H1 (cell line): ENCODE data around the gene BICD1. TPM values are rescaled to one million over a fixed set of nuclear protein-coding genes. Genes with fewer than 3 reads are reported as not detected.

Source experiments
- CTCF ChIA-PET: fragments of 300-600 bp; sonication (Branson Sonifier 250); formaldehyde crosslinking; loops from one replicate; lab custom pipeline; 2021; ENCODE audit not compliant: partially characterized antibody; lab: Charles Lee
- POLR2A ChIA-PET: fragments of 300-600 bp; sonication (Branson Sonifier 250); formaldehyde crosslinking; loops from one replicate; lab custom pipeline; 2021; ENCODE audit warnings: inconsistent platforms; ENCODE audit not compliant: partially characterized antibody; lab: Charles Lee
- DNase-seq, 2 experiments: peaks; one replicate each; pipeline versions ENCODE4 v3.0.0 to v3.0.0-alpha.2; 2010 to 2022; ENCODE audit warnings: low spot score in 2 of 2, low read depth in 1 of 2, mixed read lengths in 1 of 2
- FAIRE-seq: peaks from 2 replicates; lab custom pipeline; 2011; peaks lifted over from hg19 to GRCh38; lab: Jason Lieb, UNC
- H2AFZ ChIP-seq: 2 replicates; pipeline ENCODE4 v1.8.1; 2012; ENCODE audit warnings: low read length, inconsistent platforms
- H2AK5ac ChIP-seq: 2 replicates; pipeline ENCODE4 v1.6.1; 2013; ENCODE audit warnings: low read depth, low read length
- H2BK120ac ChIP-seq: replicated peaks from 2 replicates; pipeline ENCODE3; 2013; ENCODE audit warnings: low read depth, low read length, inconsistent platforms
- H2BK12ac ChIP-seq: 2 replicates; pipeline ENCODE4 v1.6.1; 2013; ENCODE audit warnings: low read depth, low read length
- H2BK15ac ChIP-seq: 2 replicates; pipeline ENCODE4 v1.6.1; 2013; ENCODE audit warnings: low read length
- H2BK20ac ChIP-seq: 2 replicates; pipeline ENCODE4 v1.6.1; 2013; ENCODE audit warnings: low read length
- H2BK5ac ChIP-seq: 2 replicates; pipeline ENCODE4 v1.6.1; 2013; ENCODE audit warnings: low read depth, low read length
- H3K14ac ChIP-seq: 2 replicates; pipeline ENCODE4 v1.6.1; 2013; ENCODE audit warnings: inconsistent platforms; ENCODE audit not compliant: insufficient read length
- H3K18ac ChIP-seq: 2 replicates; pipeline ENCODE4 v1.6.1; 2013; ENCODE audit warnings: low read length; ENCODE audit errors: extremely low read depth
- H3K23ac ChIP-seq: 2 replicates; pipeline ENCODE4 v1.6.1; 2013; ENCODE audit warnings: inconsistent platforms; ENCODE audit not compliant: insufficient read length
- H3K23me2 ChIP-seq: 2 replicates; pipeline ENCODE4 v1.6.1; 2013; ENCODE audit warnings: low read depth, low read length
- H3K27ac ChIP-seq: 2 replicates; pipeline ENCODE4 v1.6.1; 2011; ENCODE audit warnings: low read depth, low read length, inconsistent platforms
- H3K27me3 ChIP-seq, 4 experiments: replicated peaks in 1 of 4; 1 replicate in 1 of 4; 2 replicates in 3 of 4; pipeline versions ENCODE4 v1.6.1 to v1.8.1; 2011 to 2013; ENCODE audit warnings: low read length in 3 of 4, mild to moderate bottlenecking in 3 of 4, inconsistent platforms in 2 of 4, mixed read lengths in 2 of 4, moderate library complexity in 1 of 4; ENCODE audit not compliant: control insufficient read depth in 3 of 4, insufficient read depth in 3 of 4; ENCODE audit errors: extremely low read depth in 1 of 4
- H3K36me3 ChIP-seq, 4 experiments: 2 replicates each; pipeline versions ENCODE4 v1.6.1 to v1.8.1; 2011 to 2013; ENCODE audit warnings: mild to moderate bottlenecking in 4 of 4, low read length in 3 of 4, moderate library complexity in 2 of 4, control low read depth in 1 of 4, inconsistent platforms in 1 of 4; ENCODE audit not compliant: insufficient read depth in 4 of 4, control insufficient read depth in 2 of 4
- H3K4ac ChIP-seq: replicated peaks from 2 replicates; pipeline ENCODE3; 2013; ENCODE audit warnings: low read length, low read depth, mixed read lengths, inconsistent platforms; ENCODE audit not compliant: insufficient read length
- H3K4me1 ChIP-seq, 4 experiments: replicated peaks in 1 of 4; 1 replicate in 1 of 4; 2 replicates in 3 of 4; pipeline versions ENCODE4 v1.6.1 to v1.8.1; 2011 to 2013; ENCODE audit warnings: low read length in 3 of 4, inconsistent platforms in 2 of 4, mixed read lengths in 1 of 4; ENCODE audit not compliant: insufficient read depth in 4 of 4, control insufficient read depth in 3 of 4
- H3K4me2 ChIP-seq, 2 experiments: 2 replicates each; pipeline versions ENCODE4 v1.6.1 to v1.8.1; 2011 to 2013; ENCODE audit warnings: low read depth in 2 of 2, low read length in 2 of 2, control low read depth in 1 of 2, inconsistent platforms in 1 of 2, mild to moderate bottlenecking in 1 of 2; ENCODE audit not compliant: insufficient read depth in 1 of 2
- H3K4me3 ChIP-seq, 4 experiments: fragments of 200-600, 300-600 bp in 1 of 4; sonication (generic), shearing (Covaris generic), sonication (Bioruptor Twin) in 1 of 4; 2 replicates each; pipeline versions ENCODE4 v1.5.1 to v1.8.1; 2011 to 2016; ENCODE audit warnings: low read length in 4 of 4, low read depth in 3 of 4, control low read depth in 2 of 4, inconsistent platforms in 2 of 4, mild to moderate bottlenecking in 2 of 4, mixed read lengths in 1 of 4, moderate library complexity in 1 of 4; ENCODE audit not compliant: insufficient read depth in 2 of 4; ENCODE audit errors: extremely low read depth in 1 of 4
- H3K56ac ChIP-seq: replicated peaks from 2 replicates; pipeline ENCODE3; 2013; ENCODE audit warnings: low read depth, mild to moderate bottlenecking, mixed read lengths, low read length, inconsistent platforms; ENCODE audit not compliant: insufficient read length
- H3K79me1 ChIP-seq: 2 replicates; pipeline ENCODE4 v1.6.1; 2013; ENCODE audit warnings: low read depth, low read length, control low read depth
- H3K79me2 ChIP-seq, 2 experiments: 2 replicates each; pipeline versions ENCODE4 v1.6.1 to v1.8.1; 2012 to 2013; ENCODE audit warnings: low read length in 2 of 2, mild to moderate bottlenecking in 2 of 2, inconsistent platforms in 1 of 2; ENCODE audit not compliant: insufficient read depth in 2 of 2, control insufficient read depth in 1 of 2
- H3K9ac ChIP-seq, 4 experiments: replicated peaks in 1 of 4; 1 replicate in 1 of 4; 2 replicates in 3 of 4; pipeline versions ENCODE4 v1.6.1 to v1.8.1; 2011 to 2013; ENCODE audit warnings: low read depth in 3 of 4, low read length in 3 of 4, control low read depth in 2 of 4, mild to moderate bottlenecking in 2 of 4, moderate library complexity in 2 of 4, inconsistent platforms in 1 of 4; ENCODE audit errors: extremely low read depth in 1 of 4
- H3K9me3 ChIP-seq, 2 experiments: 2 replicates each; pipeline versions ENCODE4 v1.6.1 to v1.8.1; 2012 to 2013; ENCODE audit warnings: mild to moderate bottlenecking in 2 of 2, moderate library complexity in 2 of 2, control low read depth in 1 of 2, inconsistent platforms in 1 of 2, low read depth in 1 of 2, low read length in 1 of 2, mixed read lengths in 1 of 2; ENCODE audit not compliant: insufficient read depth in 2 of 2
- H4K20me1 ChIP-seq, 2 experiments: replicated peaks in 1 of 2; 2 replicates each; pipeline versions ENCODE3 to v1.8.1; 2011 to 2013; ENCODE audit warnings: inconsistent platforms in 2 of 2, low read length in 2 of 2, mild to moderate bottlenecking in 1 of 2; ENCODE audit not compliant: insufficient read depth in 2 of 2, control insufficient read depth in 1 of 2
- H4K5ac ChIP-seq: 2 replicates; pipeline ENCODE4 v1.6.1; 2013; ENCODE audit warnings: low read length, low read depth, mixed read lengths, inconsistent platforms; ENCODE audit not compliant: insufficient read length
- H4K8ac ChIP-seq: 2 replicates; pipeline ENCODE4 v1.8.0; 2013; ENCODE audit warnings: mild to moderate bottlenecking, moderate library complexity, low read length, inconsistent platforms; ENCODE audit not compliant: insufficient read depth; ENCODE audit errors: extremely low read depth
- H4K91ac ChIP-seq: replicated peaks from 2 replicates; pipeline ENCODE3; 2013; ENCODE audit warnings: low read length, mixed read lengths, inconsistent platforms; ENCODE audit not compliant: insufficient read length
- BRCA1 ChIP-seq: IDR thresholded peaks from 2 replicates; pipeline ENCODE4 v1.6.1; 2012; ENCODE audit warnings: low read depth, low read length, improper control_type of control experiment
- CHD1 ChIP-seq: IDR thresholded peaks from 2 replicates; pipeline ENCODE4 v1.6.1; 2012; ENCODE audit warnings: low read depth, low read length, improper control_type of control experiment
- CHD2 ChIP-seq: IDR thresholded peaks from 2 replicates; pipeline ENCODE4 v1.6.1; 2012; ENCODE audit warnings: low read length, improper control_type of control experiment
- GABPA ChIP-seq: IDR thresholded peaks from 2 replicates; pipeline ENCODE4 v1.6.1; 2011; ENCODE audit warnings: mild to moderate bottlenecking, low read length, moderate library complexity, borderline replicate concordance; ENCODE audit not compliant: insufficient read depth
- NANOG ChIP-seq: IDR thresholded peaks from 2 replicates; pipeline ENCODE4 v1.6.1; 2011; ENCODE audit warnings: low read length, low read depth, mild to moderate bottlenecking, inconsistent platforms; ENCODE audit not compliant: insufficient read depth, poor library complexity, severe bottlenecking
- SIRT6 ChIP-seq: IDR thresholded peaks from one replicate; pipeline ENCODE4 v1.7.1; 2012; ENCODE audit warnings: low read length, inconsistent platforms
- SP1 ChIP-seq: IDR thresholded peaks from 2 replicates; pipeline ENCODE4 v1.6.1; 2011; ENCODE audit warnings: low read depth, low read length
- TCF12 ChIP-seq: IDR thresholded peaks from 2 replicates; pipeline ENCODE4 v1.6.1; 2011; ENCODE audit warnings: low read depth, mild to moderate bottlenecking, low read length
- YY1 ChIP-seq: IDR thresholded peaks from 2 replicates; pipeline ENCODE4 v1.6.1; 2011; ENCODE audit warnings: low read depth, mild to moderate bottlenecking, low read length
- WGBS, 2 experiments: shearing (Covaris generic) in 1 of 2; methylation state at CpG; one replicate each; pipeline versions ENCODE4 v1.1.6 to v1.1.7; 2013 to 2015; ENCODE audit warnings: low lambda C conversion rate in 2 of 2, mixed read lengths in 2 of 2, inconsistent platforms in 1 of 2, low coverage in 1 of 2, missing lambda C conversion rate in 1 of 2; ENCODE audit not compliant: insufficient replicate concordance in 2 of 2, insufficient coverage in 1 of 2, insufficient read length in 1 of 2; ENCODE audit errors: extremely low coverage in 1 of 2, missing lambda C conversion rate in 1 of 2; 5-methylcytosine and 5-hydroxymethylcytosine counted together
- polyA plus RNA-seq, 7 experiments: library from polyadenylated mRNA; depleted of rRNA in 3 of 7; stranded (reverse) in 5 of 7; unstranded in 2 of 7; fragments of >200 nt in 5 of 7; fragments of 200-250 nt in 2 of 7; gene quantifications; 1 replicate in 5 of 7; 2 replicates in 1 of 7; 4 replicates in 1 of 7; pipeline versions ENCODE4 v1.2.1 to v1.2.3, GENCODE V29; 2011 to 2013; ENCODE audit warnings: missing spikeins in 2 of 7, mixed read lengths in 2 of 7
- total RNA-seq: library from RNA; stranded (reverse); fragmentation: NEBNext Ultra II Directional; extraction: Animal tissue kit (Norgen Biotek cat#: 25700); gene quantifications from 2 replicates; pipeline ENCODE4 v1.2.1, GENCODE V29; 2021

Gene BICD1
- total and polyA plus RNA-seq, 2 of the 8 experiments (the other 6 are each of a cell fraction or from before 2014, with no cell fraction given) = 34.1 to 58.4 TPM

DNA sequence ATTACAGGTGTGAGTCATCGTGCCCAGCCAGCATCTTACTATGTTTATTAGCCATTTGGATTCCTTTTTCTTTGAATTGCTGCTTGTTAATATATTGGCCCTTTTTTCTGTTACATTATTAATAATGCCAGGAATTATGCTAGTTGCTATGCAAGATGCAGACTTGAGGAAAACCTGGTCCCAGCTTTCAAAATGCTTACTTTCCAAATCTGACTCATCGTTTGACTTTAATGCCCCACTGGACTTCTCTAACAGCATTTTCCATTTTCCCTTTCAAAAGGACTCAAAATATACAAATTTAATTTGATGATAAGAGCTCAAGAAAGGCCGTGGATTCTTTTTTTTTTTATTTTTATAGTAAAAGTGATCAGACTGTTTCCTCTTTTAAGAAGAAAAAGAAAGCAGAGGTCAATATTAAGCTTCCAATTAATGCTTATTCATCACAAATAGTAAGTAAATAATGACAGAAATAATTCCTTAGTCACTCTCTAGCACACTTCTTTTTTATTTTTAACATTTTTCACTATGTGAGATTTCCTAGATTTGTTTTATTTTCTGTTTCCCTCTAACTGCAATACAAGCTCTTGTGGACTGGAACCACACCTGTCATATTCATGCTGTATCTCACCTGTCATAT, 146.6 kb downstream of the BICD1 start:
- no peak overlapping the region for H2BK5ac ChIP-seq
- H4K91ac ChIP-seq = no peak overlapping the region
- H3K79me2 ChIP-seq = peaks cover 0 to 7% of the 10 kb centered on the region in 2 experiments; a peak in 2 of 4 replicates
- 95% methylated on average over 3 of the region's 3 CpGs; no CpG with 5 or more reads in 1 of the 2 experiments for WGBS, 2 experiments
- H3K9ac ChIP-seq = no peak overlapping the region
- no peak overlapping the region for H3K4ac ChIP-seq
- H2AK5ac ChIP-seq = no peak overlapping the region
- H3K27ac ChIP-seq = no peak overlapping the region
- no peak overlapping the region for H2BK12ac ChIP-seq
- peaks cover 0 to 7% (median 0%) of the 10 kb centered on the region in 4 experiments; a peak in 1 of 8 replicates for H3K36me3 ChIP-seq
- H3K27me3 ChIP-seq = no peaks in the 10 kb centered on the region
- H2BK15ac ChIP-seq = no peak overlapping the region
- no peak overlapping the region for H4K5ac ChIP-seq
- no peak overlapping the region for H2AFZ ChIP-seq
- no peak overlapping the region for H3K56ac ChIP-seq
- no peaks in the 10 kb centered on the region; the same call in 1 of the 2 replicates for H3K23me2 ChIP-seq
- no peak for FAIRE-seq
- no peak overlapping the region for H3K14ac ChIP-seq
- H3K4me1 ChIP-seq = peaks cover 4 to 16% (median 8%) of the 10 kb centered on the region in 4 experiments; a peak in 5 of 7 replicates
- H4K8ac ChIP-seq = no peak overlapping the region
- peaks cover 2% of the 10 kb centered on the region; the same call in 1 of the 2 replicates for H3K79me1 ChIP-seq
- no peak overlapping the region for H3K4me2 ChIP-seq
- no peak overlapping the region for H3K23ac ChIP-seq
- H2BK120ac ChIP-seq = no peak overlapping the region
- no peak overlapping the region for H3K4me3 ChIP-seq
- 0 out of 4 replicates have a peak, but pooled peaks cover 0 to 3% of the 10 kb centered on the region in 2 experiments for H3K9me3 ChIP-seq
- TF ChIP-seq TCF12 (no peak), BRCA1 (no peak), SP1 (no peak), GABPA (no peak), SIRT6 (no peak), YY1 (no peak), CHD2 (no peak), NANOG (no peak), CHD1 (no peak)
- H2BK20ac ChIP-seq = no peak overlapping the region
- POLR2A ChIA-PET = interaction anchor here (0.7 to 1.0 kb wide), 2 partner anchors 24 to 34 kb away, joined by 3 read pairs; no protein-coding TSS in a partner anchor
- no peak for DNase-seq
- CTCF ChIA-PET = interaction anchor here (1.0 to 2.2 kb wide), 2 partner anchors 9 to 45 kb away, joined by 4 to 15 read pairs; no protein-coding TSS in a partner anchor
- H3K18ac ChIP-seq = no peak overlapping the region
- no peaks in the 10 kb centered on the region for H4K20me1 ChIP-seq
